ENCODE measurements around the gene ARID2. TPM values are rescaled to one million over a fixed set of nuclear protein-coding genes. Genes with fewer than 3 reads are reported as not detected.

Gene ARID2
- polyA plus RNA-seq, 1 donor from 2014 or later = 6.2 TPM

DNA sequence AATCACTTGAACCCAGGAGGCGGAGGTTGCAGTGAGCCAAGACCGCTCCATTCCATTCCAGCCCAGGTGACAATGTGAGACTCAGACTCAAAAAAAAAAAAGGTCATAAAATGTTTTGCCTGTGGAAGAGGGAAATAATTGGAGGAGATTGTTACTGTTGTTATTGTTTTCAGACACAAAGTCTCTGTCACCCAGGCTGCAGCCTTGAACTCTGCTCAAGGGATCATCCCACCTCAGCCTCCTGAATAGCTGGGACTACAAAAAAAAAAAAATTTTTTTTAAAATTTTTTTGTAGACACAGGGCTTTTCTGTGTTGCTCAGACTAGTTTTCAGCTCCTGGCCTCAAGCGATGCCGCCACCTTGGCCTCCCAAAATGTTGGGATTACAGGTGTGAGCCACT lies 33.9 kb downstream of the ARID2 start:
- H3K4me1 Mint-ChIP-seq = peaks cover 20 to 40% (median 23%) of the 10 kb centered on the region in 3 donors
- peaks cover 2% of the 10 kb centered on the region for H3K36me3 Mint-ChIP-seq
- H3K9me3 Mint-ChIP-seq = peaks cover 0 to under 1% (median under 1%) of the 10 kb centered on the region in 3 donors
- H3K4me3 Mint-ChIP-seq = peak overlapping the region in 1 of 4 donors; percentile 28
- H3K27me3 Mint-ChIP-seq = no peaks in the 10 kb centered on the region
- no peak overlapping the region for H3K27ac Mint-ChIP-seq

DNA sequence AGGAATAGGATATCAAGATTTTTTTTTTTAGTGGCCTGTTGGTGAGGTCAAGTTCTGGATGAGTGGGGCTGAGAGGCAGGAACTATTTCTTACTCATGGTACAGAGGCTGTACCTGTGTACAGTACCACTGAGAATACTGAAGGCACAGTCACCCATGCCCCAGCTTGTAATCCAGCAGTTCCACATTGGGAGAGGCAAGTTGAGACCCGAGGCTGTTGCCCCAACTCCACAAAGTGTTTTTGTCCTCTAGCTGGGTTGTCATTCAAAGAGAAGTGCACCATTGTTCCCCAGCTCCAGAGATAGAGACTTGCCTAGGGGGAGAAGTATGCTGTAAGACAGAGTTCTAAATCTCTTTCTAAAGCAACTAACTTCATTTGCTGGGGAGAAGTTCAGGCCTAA lies 38.7 kb downstream of the ARID2 start:
- Mint-ChIP-seq H3K9me3 (peaks cover 2 to 8% (median 7%) of the 10 kb centered on the region in 3 donors), H3K36me3 (peaks cover 8% of the 10 kb centered on the region), H3K27ac (no peak overlapping the region), H3K27me3 (no peaks in the 10 kb centered on the region), H3K4me3 (no peak overlapping the region), H3K4me1 (peaks cover 16 to 32% (median 17%) of the 10 kb centered on the region in 3 donors)

DNA sequence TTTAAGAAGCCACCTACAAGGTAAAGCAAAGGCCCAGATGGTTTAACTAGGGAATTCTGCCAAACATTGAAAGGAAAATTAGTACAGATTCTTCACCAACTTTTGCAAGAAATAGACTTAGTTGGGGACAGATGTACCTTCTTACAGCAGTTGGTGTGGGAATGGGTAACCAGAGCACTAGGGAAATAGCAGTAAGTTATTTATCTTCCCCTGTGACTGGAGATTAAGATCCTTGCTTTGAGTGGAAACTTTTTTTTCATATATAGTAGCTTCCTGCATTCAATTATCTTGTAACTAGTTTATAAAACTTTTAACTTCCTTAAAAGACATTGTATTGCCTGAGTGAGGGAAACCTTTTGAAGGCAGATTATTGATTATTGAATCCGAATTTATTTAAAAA lies 44.2 kb downstream of the ARID2 start:
- no peaks in the 10 kb centered on the region for H3K27me3 Mint-ChIP-seq
- H3K4me3 Mint-ChIP-seq = no peak overlapping the region
- peaks cover 19 to 46% (median 30%) of the 10 kb centered on the region in 3 donors for H3K4me1 Mint-ChIP-seq
- no peak overlapping the region for H3K27ac Mint-ChIP-seq
- peaks cover 0 to 7% (median 6%) of the 10 kb centered on the region in 3 donors for H3K9me3 Mint-ChIP-seq
- peaks cover 8% of the 10 kb centered on the region for H3K36me3 Mint-ChIP-seq

DNA sequence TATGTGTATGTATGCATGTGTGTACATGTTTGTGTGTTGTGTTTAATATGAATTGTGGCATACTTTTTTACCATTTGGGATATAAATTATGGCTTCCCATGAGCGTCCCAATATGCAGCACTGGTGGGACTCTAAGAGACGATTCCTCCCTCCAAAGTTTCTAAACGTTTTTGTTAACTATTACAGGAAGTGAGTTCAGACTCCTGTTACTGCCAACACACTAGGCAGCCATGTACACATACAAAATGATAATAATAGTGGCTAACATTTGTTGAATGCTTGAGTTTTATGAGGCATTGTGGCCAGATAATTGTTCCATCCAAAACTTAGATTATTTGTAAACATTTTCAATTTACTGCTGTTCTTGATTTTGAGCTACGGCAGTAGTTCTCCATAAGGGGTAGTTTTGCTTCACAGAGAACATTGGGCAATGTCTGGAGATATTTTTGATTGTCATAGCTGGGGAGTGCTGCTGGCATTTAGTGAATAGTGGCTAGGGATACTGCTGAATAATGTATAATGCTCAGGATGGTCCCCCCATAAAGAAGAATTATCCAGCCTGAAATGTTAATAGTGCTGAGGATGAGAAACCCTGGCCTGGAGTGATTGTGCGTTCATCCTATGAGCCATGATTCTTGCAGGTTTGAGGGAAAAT lies 45.1 kb downstream of the ARID2 start:
- Mint-ChIP-seq H3K36me3 (peaks cover 1% of the 10 kb centered on the region), H3K27me3 (no peaks in the 10 kb centered on the region), H3K4me1 (peaks cover 18 to 42% (median 30%) of the 10 kb centered on the region in 3 donors), H3K27ac (peak overlapping the region in 1 of 3 donors; percentile 5), H3K9me3 (peaks cover 0 to 2% (median 1%) of the 10 kb centered on the region in 3 donors), H3K4me3 (no peak overlapping the region)

DNA sequence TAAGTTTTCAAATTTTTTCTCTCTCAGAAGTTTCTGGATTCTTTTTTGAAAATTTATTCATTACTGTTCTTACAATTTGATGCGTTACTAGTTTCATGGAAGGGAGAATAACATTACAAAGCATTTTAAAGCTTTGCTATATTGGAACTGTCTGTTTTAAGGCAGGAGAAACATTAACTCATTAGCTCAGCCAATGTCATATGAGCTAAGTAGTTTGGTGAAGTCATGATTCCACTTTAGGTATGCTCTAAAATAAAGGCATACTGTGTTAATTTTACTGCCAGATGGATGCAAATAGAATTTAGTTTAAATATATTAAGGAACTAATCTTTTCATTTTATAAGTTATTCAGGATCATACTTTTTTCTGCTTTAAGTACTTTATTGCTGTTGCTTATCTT lies 46.0 kb downstream of the ARID2 start:
- Mint-ChIP-seq H3K27me3 (no peaks in the 10 kb centered on the region), H3K9me3 (no peaks in the 10 kb centered on the region), H3K4me1 (peaks cover 17 to 41% (median 30%) of the 10 kb centered on the region in 3 donors), H3K36me3 (peaks cover 2% of the 10 kb centered on the region), H3K4me3 (no peak overlapping the region), H3K27ac (peak overlapping the region in 1 of 3 donors; percentile 9)

DNA sequence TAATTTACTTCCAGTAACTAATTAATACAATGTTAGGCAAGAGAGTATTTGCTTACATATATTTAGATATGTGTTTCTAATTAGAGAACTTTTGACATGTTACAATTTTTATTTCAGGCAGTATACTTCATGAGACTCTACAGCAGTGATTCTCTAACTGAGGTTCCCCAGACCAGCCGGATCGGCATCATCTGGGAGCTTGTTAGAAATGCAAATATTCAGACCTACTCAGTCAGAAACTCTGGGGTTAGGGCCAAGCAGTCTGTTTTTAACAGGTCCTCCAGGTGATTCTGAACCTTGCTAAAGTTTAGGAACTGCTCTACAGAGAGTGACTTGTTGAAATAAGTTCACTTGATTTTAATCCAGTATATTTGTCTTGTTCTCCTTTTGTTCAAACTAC lies 46.5 kb downstream of the ARID2 start:
- Mint-ChIP-seq H3K27me3 (no peaks in the 10 kb centered on the region), H3K9me3 (no peaks in the 10 kb centered on the region), H3K4me1 (peaks cover 17 to 41% (median 30%) of the 10 kb centered on the region in 3 donors), H3K4me3 (no peak overlapping the region), H3K36me3 (peaks cover 2% of the 10 kb centered on the region), H3K27ac (no peak overlapping the region)

DNA sequence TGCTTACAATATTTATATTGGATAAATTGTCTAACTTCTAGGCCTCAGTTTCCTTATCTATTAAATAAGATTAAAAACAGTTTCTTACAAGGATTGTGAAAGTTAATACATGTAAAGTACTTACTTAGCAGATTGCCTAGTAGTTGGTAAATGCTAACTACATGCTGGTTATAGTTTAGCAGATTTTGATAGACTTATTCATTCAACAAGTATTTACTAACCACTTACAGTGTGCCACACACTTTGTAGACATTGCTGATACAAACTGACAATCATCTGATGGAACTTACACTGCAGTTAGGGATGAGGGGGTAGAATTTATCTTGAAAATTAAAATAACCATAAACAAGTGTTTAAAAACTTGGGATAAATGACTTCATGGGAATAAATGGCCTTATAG lies 50.4 kb downstream of the ARID2 start:
- Mint-ChIP-seq H3K4me3 (no peak overlapping the region), H3K36me3 (peaks cover 2% of the 10 kb centered on the region), H3K27ac (no peak overlapping the region), H3K9me3 (no peaks in the 10 kb centered on the region), H3K27me3 (no peaks in the 10 kb centered on the region), H3K4me1 (peaks cover 4 to 16% (median 11%) of the 10 kb centered on the region in 3 donors)

DNA sequence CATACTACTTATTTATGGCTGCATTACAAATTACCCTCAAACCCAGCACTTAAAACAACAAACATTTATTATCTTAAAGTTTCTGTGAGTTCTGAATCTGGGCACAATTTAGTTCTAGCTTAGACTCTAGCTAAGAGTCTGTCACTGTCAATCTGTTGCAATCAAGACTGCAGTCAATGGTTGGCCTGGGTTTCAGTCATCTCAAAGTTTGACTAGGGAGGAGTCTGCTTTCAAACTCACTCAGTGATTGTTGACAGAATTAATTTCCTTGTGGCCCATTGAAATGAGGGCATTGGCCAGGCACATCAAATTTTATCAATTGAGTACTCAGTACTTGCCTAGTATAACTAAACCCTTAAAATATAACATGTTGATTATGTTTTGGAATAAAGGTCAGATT lies 51.6 kb downstream of the ARID2 start:
- Mint-ChIP-seq H3K27me3 (no peaks in the 10 kb centered on the region), H3K4me3 (no peak overlapping the region), H3K9me3 (no peaks in the 10 kb centered on the region), H3K4me1 (peaks cover 3 to 8% (median 4%) of the 10 kb centered on the region in 3 donors), H3K27ac (no peak overlapping the region), H3K36me3 (peaks cover 2% of the 10 kb centered on the region)

DNA sequence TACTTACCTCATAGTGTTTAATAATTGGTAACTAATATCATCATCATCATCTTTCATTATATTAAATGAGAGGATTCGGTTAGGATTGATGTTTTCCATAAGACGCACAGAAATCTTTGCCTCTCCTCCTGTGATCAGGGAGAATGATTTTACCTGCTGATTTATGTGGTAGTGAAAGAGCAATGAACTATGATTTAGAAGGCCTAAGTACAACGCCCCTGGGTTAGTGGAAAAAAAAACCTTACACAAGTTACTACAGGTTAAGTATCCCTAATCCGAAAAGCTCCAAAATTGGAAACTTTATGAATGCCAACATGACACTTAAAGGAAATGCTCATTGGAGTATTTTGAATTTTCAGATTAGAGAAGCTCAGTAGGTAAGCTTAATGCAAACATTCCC lies 55.8 kb downstream of the ARID2 start:
- Mint-ChIP-seq H3K36me3 (peaks cover under 1% of the 10 kb centered on the region), H3K27ac (no peak overlapping the region), H3K4me3 (no peak overlapping the region), H3K4me1 (peaks cover 9 to 17% (median 13%) of the 10 kb centered on the region in 3 donors), H3K27me3 (no peaks in the 10 kb centered on the region), H3K9me3 (no peaks in the 10 kb centered on the region)

DNA sequence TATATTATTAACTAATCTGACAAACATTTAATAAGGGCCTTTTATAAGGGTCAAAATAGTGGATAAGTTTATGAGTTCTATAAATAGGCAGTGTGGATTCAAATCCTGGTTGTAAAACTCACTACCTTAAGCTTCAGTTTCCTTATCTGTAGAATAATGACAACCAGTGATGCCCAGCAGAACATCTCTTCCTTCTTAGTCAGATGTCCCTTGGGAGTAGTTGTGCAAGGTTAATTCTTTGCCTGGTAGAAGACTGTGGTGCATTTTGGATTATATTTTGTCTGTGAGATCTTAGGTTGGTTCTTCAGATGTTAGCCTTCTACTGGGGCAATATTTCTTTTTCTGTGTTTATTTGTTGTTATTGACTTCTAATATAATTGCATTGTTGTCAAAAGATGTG lies 59.5 kb downstream of the ARID2 start:
- H3K9me3 Mint-ChIP-seq = no peaks in the 10 kb centered on the region
- H3K4me3 Mint-ChIP-seq = no peak overlapping the region
- H3K27me3 Mint-ChIP-seq = no peaks in the 10 kb centered on the region
- peaks cover 15 to 20% (median 17%) of the 10 kb centered on the region in 3 donors for H3K4me1 Mint-ChIP-seq
- no peak overlapping the region for H3K27ac Mint-ChIP-seq
- H3K36me3 Mint-ChIP-seq = peaks cover 2% of the 10 kb centered on the region

DNA sequence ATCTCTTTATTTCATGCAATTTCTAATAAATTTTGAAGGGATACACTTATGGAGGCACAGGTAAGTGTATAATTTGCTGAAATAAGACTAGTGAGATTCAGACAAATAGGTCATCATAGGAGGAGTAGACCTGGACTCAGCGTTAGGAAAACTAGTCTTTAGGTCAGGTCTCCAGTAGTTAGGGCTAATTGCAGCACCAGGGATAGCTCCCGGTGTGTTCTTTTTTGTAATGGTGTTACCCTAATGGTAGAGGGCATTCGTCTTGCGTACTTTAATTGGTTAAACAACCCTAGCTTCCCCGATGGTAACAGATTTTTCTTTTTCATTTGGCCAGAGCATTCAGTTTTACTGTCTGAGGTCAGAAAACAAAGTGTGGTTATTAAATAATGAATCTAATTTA lies 64.9 kb downstream of the ARID2 start:
- Mint-ChIP-seq H3K27ac (no peak overlapping the region), H3K27me3 (no peaks in the 10 kb centered on the region), H3K36me3 (peaks cover 4% of the 10 kb centered on the region), H3K9me3 (no peaks in the 10 kb centered on the region), H3K4me1 (peaks cover 1 to 10% (median 7%) of the 10 kb centered on the region in 3 donors), H3K4me3 (no peak overlapping the region)

DNA sequence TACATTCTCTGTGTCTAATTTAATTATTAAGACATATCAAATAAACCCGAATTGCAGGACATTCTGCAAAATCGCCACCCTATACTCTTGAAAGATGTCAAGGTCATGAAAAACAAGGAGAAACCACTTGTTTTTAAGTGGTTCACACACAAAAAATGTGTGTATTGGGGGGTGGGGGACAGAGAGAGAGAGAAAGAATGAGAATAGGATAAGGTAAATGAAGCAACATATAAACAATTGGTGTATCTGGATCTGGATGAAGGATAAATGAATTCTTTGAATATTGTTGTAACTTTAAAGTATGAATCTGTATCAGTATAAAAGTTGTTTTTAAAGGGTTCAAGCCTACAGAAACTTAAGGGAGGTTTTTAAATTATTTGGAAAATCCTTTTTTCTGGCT lies 72.1 kb downstream of the ARID2 start:
- Mint-ChIP-seq H3K9me3 (no peaks in the 10 kb centered on the region), H3K27me3 (no peaks in the 10 kb centered on the region), H3K36me3 (peaks cover 13% of the 10 kb centered on the region), H3K4me3 (no peak overlapping the region), H3K4me1 (peaks cover 7 to 19% (median 17%) of the 10 kb centered on the region in 3 donors), H3K27ac (peak overlapping the region in 1 of 3 donors; percentile 65)

DNA sequence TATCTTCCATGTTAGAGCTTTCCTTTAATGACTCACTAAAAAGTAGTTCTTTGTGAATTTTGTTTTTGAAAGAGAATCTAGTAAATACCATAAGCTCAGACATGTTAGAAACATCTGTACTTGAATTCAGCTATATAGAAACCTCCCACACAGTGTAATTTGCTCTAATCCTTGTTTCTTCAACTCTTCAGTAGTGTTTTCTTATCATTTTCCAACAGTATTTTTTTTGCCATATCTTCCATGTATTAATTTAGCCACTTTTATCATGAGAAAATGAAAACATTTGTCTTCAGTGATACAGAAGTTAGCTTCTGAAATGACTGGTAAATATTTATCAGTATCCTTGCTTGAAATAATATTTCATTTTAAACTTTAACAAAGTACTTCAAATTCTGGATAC lies 73.6 kb downstream of the ARID2 start:
- no peak overlapping the region for H3K27ac Mint-ChIP-seq
- H3K4me3 Mint-ChIP-seq = no peak overlapping the region
- H3K27me3 Mint-ChIP-seq = no peaks in the 10 kb centered on the region
- H3K36me3 Mint-ChIP-seq = peaks cover 16% of the 10 kb centered on the region
- H3K9me3 Mint-ChIP-seq = no peaks in the 10 kb centered on the region
- peaks cover 10 to 24% (median 17%) of the 10 kb centered on the region in 3 donors for H3K4me1 Mint-ChIP-seq

DNA sequence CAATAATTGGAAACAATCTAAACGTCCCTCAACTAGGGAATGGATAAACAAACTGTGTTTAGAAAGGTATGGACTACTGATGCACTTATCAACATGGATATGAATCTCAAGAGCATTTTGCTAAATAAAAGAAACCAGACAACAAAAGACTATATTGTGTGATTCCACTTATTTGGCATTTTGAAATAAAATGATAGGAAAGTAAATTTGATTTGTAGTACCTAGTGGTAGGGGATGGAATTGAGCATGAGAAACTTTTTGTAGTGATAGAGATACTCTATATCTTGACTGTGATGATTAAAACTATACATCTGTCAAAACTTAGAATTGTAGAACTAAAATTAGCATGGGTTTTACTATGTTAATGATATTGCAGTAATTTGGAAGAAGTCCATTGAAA lies 87.1 kb downstream of the ARID2 start:
- Mint-ChIP-seq H3K27me3 (no peaks in the 10 kb centered on the region), H3K4me1 (peaks cover 0 to 4% (median 0%) of the 10 kb centered on the region in 3 donors), H3K27ac (no peak overlapping the region), H3K36me3 (peaks cover 7% of the 10 kb centered on the region), H3K9me3 (no peaks in the 10 kb centered on the region), H3K4me3 (no peak overlapping the region)

DNA sequence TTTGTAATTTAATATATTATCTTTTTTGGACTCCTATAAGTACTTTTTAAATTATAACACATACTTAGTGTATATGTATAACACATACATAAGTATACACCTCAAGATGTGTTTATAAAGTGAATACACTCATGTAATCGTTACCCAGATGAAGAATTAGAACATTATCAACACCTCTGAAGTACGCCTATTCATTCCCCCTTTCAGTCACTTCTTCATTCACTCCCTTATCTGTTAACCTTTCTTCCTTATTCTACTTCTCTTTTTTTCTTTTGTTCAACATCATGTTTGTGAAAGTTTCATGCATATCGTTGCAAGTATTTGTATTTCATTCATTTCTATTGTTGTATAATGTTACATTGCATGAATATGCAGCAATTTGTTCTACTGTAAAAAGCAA lies 98.5 kb downstream of the ARID2 start:
- peaks cover 7 to 10% (median 10%) of the 10 kb centered on the region in 3 donors for H3K4me1 Mint-ChIP-seq
- H3K9me3 Mint-ChIP-seq = peaks cover 2 to 7% (median 4%) of the 10 kb centered on the region in 3 donors
- H3K4me3 Mint-ChIP-seq = no peak overlapping the region
- H3K27me3 Mint-ChIP-seq = no peaks in the 10 kb centered on the region
- peaks cover 22% of the 10 kb centered on the region for H3K36me3 Mint-ChIP-seq
- H3K27ac Mint-ChIP-seq = no peak overlapping the region

DNA sequence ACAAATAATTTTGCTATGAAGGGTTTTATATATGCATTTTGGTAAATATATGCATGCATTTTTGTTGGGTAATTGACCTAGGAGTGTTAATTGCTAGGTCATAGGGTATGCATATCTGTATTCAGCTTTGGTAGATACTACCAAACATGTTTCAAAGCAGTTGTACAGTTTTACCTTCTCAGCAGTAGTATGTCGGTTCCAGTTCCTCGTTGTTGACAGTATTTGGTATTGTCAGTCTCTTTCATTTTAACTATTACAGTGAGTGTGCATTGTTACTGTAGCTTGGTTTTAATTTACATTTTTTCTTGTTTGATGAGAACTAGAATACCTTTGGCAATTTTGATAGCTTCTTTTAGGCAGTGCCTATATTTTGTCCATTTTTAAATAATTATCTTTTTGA lies 98.9 kb downstream of the ARID2 start:
- Mint-ChIP-seq H3K36me3 (peaks cover 19% of the 10 kb centered on the region), H3K27me3 (no peaks in the 10 kb centered on the region), H3K27ac (no peak overlapping the region), H3K9me3 (peaks cover 2 to 7% (median 2%) of the 10 kb centered on the region in 3 donors), H3K4me1 (peaks cover 7 to 10% (median 10%) of the 10 kb centered on the region in 3 donors), H3K4me3 (no peak overlapping the region)

All from IgD-negative memory B cell (primary cell).